Measurements from ENCODE around the gene FGF22.

The FGF22 gene

DNA sequence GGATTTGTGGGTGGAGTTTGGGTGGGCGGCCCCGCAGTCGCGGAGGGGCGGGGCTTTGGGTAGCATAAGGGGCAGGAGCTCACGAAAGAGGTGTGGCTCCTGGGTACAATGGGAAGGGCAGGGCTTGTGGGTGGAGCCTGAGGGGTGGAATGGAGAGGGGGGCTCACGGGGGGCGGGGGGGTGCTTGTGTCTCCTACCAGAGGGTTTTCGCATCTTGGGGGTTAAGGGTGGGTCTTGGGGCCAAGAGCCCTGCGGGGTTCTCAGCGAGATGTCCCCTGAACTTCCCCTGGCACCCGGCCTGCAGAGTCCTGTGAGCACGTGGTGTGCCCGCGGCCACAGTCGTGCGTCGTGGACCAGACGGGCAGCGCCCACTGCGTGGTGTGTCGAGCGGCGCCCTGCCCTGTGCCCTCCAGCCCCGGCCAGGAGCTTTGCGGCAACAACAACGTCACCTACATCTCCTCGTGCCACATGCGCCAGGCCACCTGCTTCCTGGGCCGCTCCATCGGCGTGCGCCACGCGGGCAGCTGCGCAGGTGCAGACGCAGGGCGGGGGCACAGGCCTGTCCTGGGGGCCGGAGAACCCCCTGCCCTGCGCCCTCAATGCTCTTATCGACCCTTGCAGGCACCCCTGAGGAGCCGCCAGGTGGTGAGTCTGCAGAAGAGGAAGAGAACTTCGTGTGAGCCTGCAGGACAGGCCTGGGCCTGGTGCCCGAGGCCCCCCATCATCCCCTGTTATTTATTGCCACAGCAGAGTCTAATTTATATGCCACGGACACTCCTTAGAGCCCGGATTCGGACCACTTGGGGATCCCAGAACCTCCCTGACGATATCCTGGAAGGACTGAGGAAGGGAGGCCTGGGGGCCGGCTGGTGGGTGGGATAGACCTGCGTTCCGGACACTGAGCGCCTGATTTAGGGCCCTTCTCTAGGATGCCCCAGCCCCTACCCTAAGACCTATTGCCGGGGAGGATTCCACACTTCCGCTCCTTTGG is 41.6 kb downstream of the FGF22 start:
- peak; percentile 95 for DNase-seq

DNA sequence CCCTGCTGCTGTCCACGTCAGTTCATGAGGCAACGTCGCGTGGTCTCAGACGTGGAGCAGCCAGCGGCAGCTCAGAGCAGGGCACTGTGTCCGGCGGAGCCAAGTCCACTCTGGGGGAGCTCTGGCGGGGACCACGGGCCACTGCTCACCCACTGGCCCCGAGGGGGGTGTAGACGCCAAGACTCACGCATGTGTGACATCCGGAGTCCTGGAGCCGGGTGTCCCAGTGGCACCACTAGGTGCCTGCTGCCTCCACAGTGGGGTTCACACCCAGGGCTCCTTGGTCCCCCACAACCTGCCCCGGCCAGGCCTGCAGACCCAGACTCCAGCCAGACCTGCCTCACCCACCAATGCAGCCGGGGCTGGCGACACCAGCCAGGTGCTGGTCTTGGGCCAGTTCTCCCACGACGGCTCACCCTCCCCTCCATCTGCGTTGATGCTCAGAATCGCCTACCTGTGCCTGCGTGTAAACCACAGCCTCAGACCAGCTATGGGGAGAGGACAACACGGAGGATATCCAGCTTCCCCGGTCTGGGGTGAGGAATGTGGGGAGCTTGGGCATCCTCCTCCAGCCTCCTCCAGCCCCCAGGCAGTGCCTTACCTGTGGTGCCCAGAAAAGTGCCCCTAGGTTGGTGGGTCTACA is 43.1 kb downstream of the FGF22 start:
- no peak for DNase-seq

DNA sequence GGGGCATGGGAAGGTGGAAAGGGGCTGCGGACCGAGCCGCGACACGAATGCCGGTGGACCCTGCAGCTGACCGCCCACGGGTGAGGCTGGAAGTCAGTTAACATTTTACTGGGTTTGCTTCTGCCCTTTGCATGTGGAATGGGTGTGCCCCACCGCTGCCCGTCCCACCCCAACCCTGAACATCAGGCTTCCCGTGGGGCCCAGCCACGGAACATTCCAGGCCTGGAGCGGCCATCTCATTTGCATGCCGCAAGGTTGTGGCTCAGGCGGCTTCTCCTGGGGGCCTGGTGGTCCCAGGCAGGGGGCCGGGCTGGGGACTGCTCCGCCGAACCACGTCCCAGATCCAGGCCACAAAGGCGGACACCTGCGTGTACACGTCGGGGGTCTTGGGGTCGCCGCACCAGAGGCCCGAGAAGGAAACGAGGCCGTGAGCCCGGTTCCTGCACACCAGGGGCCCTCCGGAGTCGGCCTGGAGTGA is 45.8 kb downstream of the FGF22 start:
- DNase-seq: no peak

- no peak for DNase-seq
These were observed 47.1 kb downstream of the FGF22 start for GRCh38 chr19:686589-687297.

DNA sequence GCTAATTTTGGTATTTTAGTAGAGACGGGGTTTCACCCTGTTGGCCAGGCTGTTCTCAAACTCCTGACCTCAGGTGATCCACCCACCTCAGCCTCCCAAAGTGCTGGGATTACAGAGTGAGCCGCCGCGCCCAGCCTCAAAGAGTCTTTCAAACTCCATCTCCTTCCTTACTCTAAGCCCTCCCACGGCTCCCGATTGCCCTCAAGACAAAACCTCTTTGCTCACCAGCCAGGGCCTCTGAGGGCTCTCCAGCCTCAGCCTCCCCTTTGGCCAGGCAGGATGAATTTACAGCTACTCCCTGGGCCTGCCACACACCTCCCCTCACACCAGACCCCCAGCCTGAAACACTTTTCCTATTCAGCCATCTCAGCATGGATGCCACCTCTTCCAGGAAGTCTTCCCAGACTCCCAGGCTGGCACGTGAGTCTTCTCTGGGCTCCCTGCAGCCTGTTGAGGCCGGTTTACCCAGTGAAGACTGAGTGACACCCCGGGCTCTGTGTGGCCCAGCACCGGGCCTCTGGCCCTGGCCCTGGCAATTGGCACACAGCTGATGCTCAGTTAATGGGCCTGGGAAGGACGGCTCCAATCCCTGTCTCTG is 48.0 kb downstream of the FGF22 start:
- DNase-seq: no peak

- DNase-seq: no peak
These were observed 48.5 kb downstream of the FGF22 start for GRCh38 chr19:688214-688613.

GRCh38 chr19:688992-689391 is 49.3 kb downstream of the FGF22 start:
- DNase-seq: no peak

DNA sequence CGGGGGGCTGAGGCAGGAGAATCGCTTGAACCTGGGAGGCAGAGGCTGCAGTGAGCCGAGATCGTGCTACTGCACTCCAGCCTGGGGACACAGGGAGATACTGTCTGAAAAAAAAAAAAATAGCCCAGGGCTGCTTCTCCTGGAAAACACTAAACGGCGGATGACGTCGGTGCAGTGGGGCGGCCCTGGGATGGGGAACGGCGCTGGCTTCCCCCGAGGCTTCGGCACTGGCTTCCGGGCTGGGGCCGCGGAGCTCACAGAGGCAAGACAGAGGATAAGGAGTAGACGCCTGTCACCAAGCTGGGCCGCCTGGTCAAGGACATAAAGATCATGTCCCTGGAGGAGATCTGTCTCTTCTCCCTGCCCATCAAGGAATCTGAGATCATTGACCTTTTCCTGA is 50.5 kb downstream of the FGF22 start:
- no peak for DNase-seq

Measured in inflammatory macrophage treated with lipopolysaccharide for 4 hours (primary cell).